Mesenchymal stem cell (in vitro differentiated cells and primary cell): Measurements from ENCODE around the gene GRIFIN.

Experiments
- DNase-seq: peaks from one replicate; pipeline ENCODE4 v3.0.0-alpha.2; 2013
- H2AFZ ChIP-seq: one replicate; pipeline ENCODE4 v1.6.1; 2013; ENCODE audit warnings: low read depth, mild to moderate bottlenecking, control low read depth, inconsistent platforms, low read length, moderate library complexity
- H2AK5ac ChIP-seq: 2 replicates; pipeline ENCODE4 v1.6.1; 2013; ENCODE audit warnings: low read length, moderate library complexity, mild to moderate bottlenecking, inconsistent platforms; ENCODE audit not compliant: severe bottlenecking
- H2BK120ac ChIP-seq: one replicate; pipeline ENCODE4 v1.6.1; 2013; ENCODE audit warnings: low read depth, mild to moderate bottlenecking, inconsistent platforms, low read length, moderate library complexity
- H2BK12ac ChIP-seq, 2 experiments: one replicate each; pipeline ENCODE4 v1.6.1; 2013; ENCODE audit warnings: inconsistent platforms in 2 of 2, low read length in 2 of 2, mild to moderate bottlenecking in 2 of 2, moderate library complexity in 2 of 2, control low read depth in 1 of 2
- H2BK15ac ChIP-seq: one replicate; pipeline ENCODE4 v1.6.1; 2013; ENCODE audit warnings: mild to moderate bottlenecking, low read depth, inconsistent platforms; ENCODE audit not compliant: poor library complexity, severe bottlenecking
- H2BK5ac ChIP-seq: 2 replicates; pipeline ENCODE4 v1.6.1; 2013; ENCODE audit warnings: low read depth, mild to moderate bottlenecking, low read length, control low read depth, inconsistent platforms; ENCODE audit not compliant: poor library complexity, severe bottlenecking
- H3K14ac ChIP-seq, 2 experiments: one replicate each; pipeline ENCODE4 v1.6.1; 2013; ENCODE audit warnings: inconsistent platforms in 2 of 2, low read length in 2 of 2, control low read depth in 1 of 2, mild to moderate bottlenecking in 1 of 2, moderate library complexity in 1 of 2
- H3K18ac ChIP-seq, 2 experiments: one replicate each; pipeline ENCODE4 v1.6.1; 2013; ENCODE audit warnings: inconsistent platforms in 2 of 2, low read length in 2 of 2, control low read depth in 1 of 2, low read depth in 1 of 2, mild to moderate bottlenecking in 1 of 2
- H3K23ac ChIP-seq, 2 experiments: one replicate each; pipeline ENCODE4 v1.6.1; 2013; ENCODE audit warnings: inconsistent platforms in 2 of 2, low read length in 2 of 2, mild to moderate bottlenecking in 2 of 2, moderate library complexity in 2 of 2, control low read depth in 1 of 2
- H3K27ac ChIP-seq: 2 replicates; pipeline ENCODE4 v1.5.1; 2013; ENCODE audit warnings: mild to moderate bottlenecking, moderate library complexity, low read length, control low read depth, inconsistent platforms; ENCODE audit not compliant: poor library complexity, severe bottlenecking
- H3K27me3 ChIP-seq, 2 experiments: 2 replicates each; pipeline versions ENCODE4 v1.6.1 to v1.7.0; 2013; ENCODE audit warnings: low read length in 2 of 2, mild to moderate bottlenecking in 2 of 2, moderate library complexity in 2 of 2, control low read depth in 1 of 2, inconsistent platforms in 1 of 2; ENCODE audit not compliant: control insufficient read depth in 1 of 2, insufficient read depth in 1 of 2
- H3K36me3 ChIP-seq, 2 experiments: 2 replicates each; pipeline versions ENCODE4 v1.6.1 to v1.7.0; 2013; ENCODE audit warnings: low read length in 2 of 2, control low read depth in 1 of 2, inconsistent platforms in 1 of 2, low read depth in 1 of 2, mild to moderate bottlenecking in 1 of 2; ENCODE audit not compliant: insufficient read depth in 2 of 2, control insufficient read depth in 1 of 2
- H3K4ac ChIP-seq, 2 experiments: one replicate each; pipeline ENCODE4 v1.6.1; 2013; ENCODE audit warnings: inconsistent platforms in 2 of 2, low read length in 2 of 2, mild to moderate bottlenecking in 2 of 2, moderate library complexity in 2 of 2, control low read depth in 1 of 2, low read depth in 1 of 2
- H3K4me1 ChIP-seq: 2 replicates; pipeline ENCODE4 v1.6.1; 2013; ENCODE audit warnings: low read depth, low read length, control low read depth; ENCODE audit not compliant: control insufficient read depth, insufficient read depth
- H3K4me2 ChIP-seq: 2 replicates; pipeline ENCODE4 v1.6.1; 2013; ENCODE audit warnings: low read length, mild to moderate bottlenecking, inconsistent platforms; ENCODE audit not compliant: poor library complexity, severe bottlenecking
- H3K4me3 ChIP-seq, 2 experiments: 2 replicates each; pipeline versions ENCODE4 v1.5.1 to v1.7.0; 2013; ENCODE audit warnings: low read length in 2 of 2, mild to moderate bottlenecking in 2 of 2, control low read depth in 1 of 2, low read depth in 1 of 2; ENCODE audit not compliant: insufficient read depth in 1 of 2
- H3K79me1 ChIP-seq: replicated peaks from 2 replicates; pipeline ENCODE4 v1.6.1; 2013; ENCODE audit warnings: mild to moderate bottlenecking, control low read depth, low read length, inconsistent platforms; ENCODE audit not compliant: poor library complexity, severe bottlenecking
- H3K9ac ChIP-seq: 2 replicates; pipeline ENCODE4 v1.7.0; 2013; ENCODE audit warnings: mild to moderate bottlenecking, low read length, moderate library complexity
- H3K9me3 ChIP-seq: 2 replicates; pipeline ENCODE4 v1.7.0; 2013; ENCODE audit warnings: mild to moderate bottlenecking, low read length; ENCODE audit not compliant: control insufficient read depth
- H4K8ac ChIP-seq: one replicate; pipeline ENCODE4 v1.6.1; 2013; ENCODE audit warnings: inconsistent platforms, mild to moderate bottlenecking, low read length, moderate library complexity
- H4K91ac ChIP-seq: one replicate; pipeline ENCODE4 v1.6.1; 2013; ENCODE audit warnings: mild to moderate bottlenecking, low read length, inconsistent platforms
- WGBS: methylation state at CpG from one replicate; pipeline ENCODE4 v1.1.7; 2013; ENCODE audit warnings: mixed read lengths; 5-methylcytosine and 5-hydroxymethylcytosine counted together

Gene GRIFIN

DNA sequence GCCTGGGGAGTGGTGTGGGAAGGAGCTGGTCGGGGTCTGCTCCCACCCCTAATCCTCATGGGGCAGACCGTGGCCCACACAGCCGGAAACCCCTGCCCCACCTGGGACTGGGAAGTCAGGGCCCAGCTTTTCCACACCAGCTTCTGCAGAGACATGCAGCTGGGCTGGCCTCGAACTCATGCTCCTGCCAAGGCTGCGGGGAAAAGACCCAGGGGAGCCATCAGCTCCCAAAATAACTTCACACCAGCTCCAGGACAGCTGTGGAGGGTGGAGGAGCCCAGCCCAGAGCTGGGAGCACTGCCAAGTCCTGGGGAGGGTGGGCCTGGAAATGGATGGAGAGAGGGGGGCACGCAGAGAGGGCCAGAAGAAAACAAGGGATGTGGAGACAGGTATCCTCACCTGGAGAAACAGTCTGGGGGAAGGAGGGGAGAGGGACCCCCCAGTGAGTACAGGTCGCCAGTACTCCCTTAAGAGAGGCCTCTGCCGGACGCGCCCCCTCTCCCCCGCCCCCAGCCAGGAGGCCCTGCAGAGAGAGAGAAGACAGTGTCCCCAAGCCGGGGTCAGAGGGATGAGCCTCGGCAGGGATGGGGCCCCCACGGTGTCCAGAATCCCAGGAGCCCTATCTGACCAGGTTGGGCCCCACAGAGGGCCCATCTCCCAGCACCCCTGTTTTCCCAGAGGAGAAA, 11.5 kb upstream of the GRIFIN start:
- Histone ChIP-seq H3K27me3 (peaks cover 0 to 6% of the 10 kb centered on the region in 2 experiments), H2AK5ac (no peak overlapping the region), H3K18ac (no peak overlapping the region), H3K23ac (no peak overlapping the region), H3K4me1 (peaks cover 6% of the 10 kb centered on the region), H3K27ac (no peak overlapping the region), H4K8ac (no peak overlapping the region), H3K4me2 (no peak overlapping the region), H3K9ac (no peak overlapping the region), H3K4me3 (no peak overlapping the region), H3K4ac (no peak overlapping the region), H2BK5ac (no peak overlapping the region), H2BK12ac (no peak overlapping the region), H3K9me3 (peaks cover 7% of the 10 kb centered on the region), H3K79me1 (no peaks in the 10 kb centered on the region), H2AFZ (no peak overlapping the region), H4K91ac (no peak overlapping the region), H3K14ac (no peak overlapping the region), H2BK15ac (no peak overlapping the region), H3K36me3 (no peaks in the 10 kb centered on the region), H2BK120ac (no peak overlapping the region)
- no peak for DNase-seq
- 80% methylated on average over 13 of the region's 14 CpGs for WGBS

DNA sequence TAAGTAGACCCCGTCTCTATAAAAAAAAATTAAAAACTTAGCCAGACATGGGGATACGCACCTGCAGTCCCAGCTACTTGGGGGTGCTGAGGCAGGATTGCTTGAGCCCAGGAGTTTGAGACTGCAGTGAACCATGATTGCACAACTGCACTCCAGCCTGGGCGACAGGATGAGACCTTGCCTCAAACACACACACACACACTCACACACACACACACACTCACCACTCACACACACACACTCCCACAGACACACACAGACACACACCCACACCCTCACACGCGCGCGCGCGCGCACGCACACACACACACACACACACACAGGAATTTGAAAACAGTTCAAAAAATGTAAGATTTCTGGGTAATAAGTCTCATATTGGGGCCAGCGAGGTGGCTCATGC, 8.7 kb upstream of the GRIFIN start:
- no peak overlapping the region for H2BK120ac ChIP-seq
- 87% methylated on average over 12 of the region's 12 CpGs for WGBS

DNA sequence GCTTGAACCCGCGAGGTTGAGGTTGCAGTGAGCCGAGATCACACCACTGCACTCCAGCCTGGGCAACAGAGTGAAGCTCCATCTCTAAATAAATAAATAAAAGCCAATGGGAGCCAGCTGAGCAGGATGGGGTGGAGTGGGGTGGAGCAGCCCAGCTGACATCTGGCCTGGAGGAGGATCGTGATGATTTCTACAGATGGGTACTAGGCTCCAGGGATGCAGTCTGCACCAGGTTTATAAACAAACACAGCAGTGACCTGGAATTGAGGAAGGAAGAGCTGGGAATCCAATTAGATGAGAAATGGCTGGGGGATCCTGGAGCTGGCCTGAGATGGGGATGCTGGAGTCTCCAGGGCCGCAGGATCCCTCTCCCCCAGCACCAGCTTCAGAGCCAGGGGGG, 7.3 kb upstream of the GRIFIN start:
- no peak overlapping the region for H3K23ac ChIP-seq
- H2AK5ac ChIP-seq = no peak overlapping the region
- H3K4me2 ChIP-seq = no peak overlapping the region
- H3K27me3 ChIP-seq = peaks cover 13 to 37% of the 10 kb centered on the region in 2 experiments
- no peak overlapping the region for H3K14ac ChIP-seq
- H2BK15ac ChIP-seq = no peak overlapping the region
- H3K18ac ChIP-seq = no peak overlapping the region
- H2BK120ac ChIP-seq = no peak overlapping the region
- no peak overlapping the region for H3K9ac ChIP-seq
- no peak for DNase-seq
- H2BK5ac ChIP-seq = no peak overlapping the region
- 64% methylated on average over 5 of the region's 5 CpGs for WGBS
- no peak overlapping the region for H3K27ac ChIP-seq
- H4K91ac ChIP-seq = no peak overlapping the region
- H2BK12ac ChIP-seq = no peak overlapping the region
- peaks cover 9% of the 10 kb centered on the region for H3K9me3 ChIP-seq
- no peak overlapping the region for H2AFZ ChIP-seq
- H3K4me1 ChIP-seq = peaks cover 25% of the 10 kb centered on the region
- no peak overlapping the region for H3K4ac ChIP-seq
- H3K79me1 ChIP-seq = no peaks in the 10 kb centered on the region
- no peak overlapping the region for H4K8ac ChIP-seq
- no peaks in the 10 kb centered on the region for H3K36me3 ChIP-seq
- no peak overlapping the region for H3K4me3 ChIP-seq

More for the DNA sequence above, 8.7 kb upstream of the GRIFIN start:
- no peak overlapping the region for H3K9ac ChIP-seq
- H2BK15ac ChIP-seq = no peak overlapping the region
- no peak overlapping the region for H3K23ac ChIP-seq
- no peak overlapping the region for H3K4ac ChIP-seq
- no peaks in the 10 kb centered on the region for H3K36me3 ChIP-seq
- peaks cover 11% of the 10 kb centered on the region for H3K4me1 ChIP-seq
- H3K9me3 ChIP-seq = peaks cover 9% of the 10 kb centered on the region
- H3K27me3 ChIP-seq = peaks cover 7 to 23% of the 10 kb centered on the region in 2 experiments
- H2BK12ac ChIP-seq = no peak overlapping the region
- H3K79me1 ChIP-seq = no peaks in the 10 kb centered on the region
- H3K14ac ChIP-seq = no peak overlapping the region
- no peak overlapping the region for H4K8ac ChIP-seq
- no peak overlapping the region for H2AFZ ChIP-seq
- H2BK5ac ChIP-seq = no peak overlapping the region
- no peak overlapping the region for H3K4me3 ChIP-seq
- no peak overlapping the region for H4K91ac ChIP-seq
- DNase-seq = no peak
- no peak overlapping the region for H3K27ac ChIP-seq
- no peak overlapping the region for H3K4me2 ChIP-seq
- no peak overlapping the region for H3K18ac ChIP-seq
- no peak overlapping the region for H2AK5ac ChIP-seq

DNA sequence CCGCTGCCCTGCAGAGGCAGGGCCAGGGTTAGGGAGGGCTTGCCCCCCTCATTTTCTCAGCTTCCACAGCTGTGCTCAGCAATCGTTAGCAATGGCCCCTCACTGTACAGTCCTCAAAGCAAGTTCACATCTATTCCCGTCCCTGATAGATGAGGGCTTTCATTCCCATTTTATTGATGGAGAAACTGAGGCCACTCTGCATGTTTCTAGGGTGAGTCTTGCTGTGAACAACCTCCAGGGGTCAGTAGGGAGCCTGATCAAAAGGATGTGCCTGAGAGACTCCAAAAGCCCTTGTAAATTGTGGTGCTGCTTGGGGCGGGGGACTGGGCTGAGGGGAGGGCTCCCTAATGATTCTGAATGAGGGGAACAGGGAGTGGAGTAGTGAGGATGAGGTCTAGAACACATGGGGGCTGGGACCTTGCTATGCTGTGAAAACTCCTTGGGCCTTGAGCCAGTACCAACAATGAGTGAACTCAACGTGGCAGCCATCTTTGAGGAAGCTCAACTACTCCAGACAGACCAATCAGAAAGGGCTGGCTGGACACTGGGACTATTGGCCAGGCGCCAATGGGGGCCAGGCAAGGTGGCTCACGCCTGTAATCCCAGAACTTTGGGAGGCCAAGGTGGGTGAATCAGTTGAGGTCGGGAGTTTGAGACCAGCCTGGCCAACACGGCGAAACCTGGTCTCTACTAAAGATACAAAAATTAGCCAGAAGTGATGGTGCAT, 6.7 kb upstream of the GRIFIN start:
- Histone ChIP-seq H2BK5ac (no peak overlapping the region), H4K8ac (no peak overlapping the region), H2AFZ (no peak overlapping the region), H3K36me3 (no peaks in the 10 kb centered on the region), H3K4me3 (no peak overlapping the region), H3K9ac (no peak overlapping the region), H3K9me3 (peaks cover 9% of the 10 kb centered on the region), H2AK5ac (no peak overlapping the region), H2BK12ac (no peak overlapping the region), H3K4me1 (peaks cover 27% of the 10 kb centered on the region), H3K27ac (no peak overlapping the region), H3K14ac (no peak overlapping the region), H3K79me1 (peaks cover 4% of the 10 kb centered on the region), H3K4me2 (no peak overlapping the region), H3K18ac (no peak overlapping the region), H2BK120ac (no peak overlapping the region), H3K27me3 (peaks cover 13 to 37% of the 10 kb centered on the region in 2 experiments), H3K4ac (no peak overlapping the region), H2BK15ac (no peak overlapping the region), H4K91ac (no peak overlapping the region), H3K23ac (no peak overlapping the region)
- 85% methylated on average over 9 of the region's 10 CpGs for WGBS
- DNase-seq = no peak
